Dermis blood vessel endothelial cell (primary cell): Measurements from ENCODE around the gene TRIM43. TPM values are rescaled to one million over a fixed set of nuclear protein-coding genes. Genes with fewer than 3 reads are reported as not detected.
"Not testable (repeated sequence)": the region's sequence is repeated elsewhere in the genome, so short reads cannot be mapped to it uniquely, and the experiment has no call there.

Experiments
- DNase-seq: peaks from one replicate; pipeline ENCODE4 v3.0.0; 2010
- total RNA-seq: library from RNA; depleted of rRNA; stranded (reverse); fragments of >200 nt; gene quantifications from 2 replicates; pipeline ENCODE4 v1.2.3, GENCODE V29; 2014

TRIM43 gene
- not detected in 2 replicates for total RNA-seq

- not testable (repeated sequence) for DNase-seq
These were observed at the start of gene TRIM43 for GRCh38 chr2:95591701-95592100. Gene TRIM43, plus strand, starts transcription at chr2:95592001. Its CDS starts 2,023 bp downstream, at chr2:95594024.

GRCh38 chr2:95551055-95551568 lies 40.7 kb upstream of the TRIM43 start:
- no peak for DNase-seq

GRCh38 chr2:95552911-95553310 lies 38.9 kb upstream of the TRIM43 start:
- DNase-seq, result no peak

GRCh38 chr2:95569170-95569569 lies 22.6 kb upstream of the TRIM43 start:
- no peak for DNase-seq

- no peak for DNase-seq
These were observed 17.9 kb upstream of the TRIM43 start for GRCh38 chr2:95573866-95574265.

GRCh38 chr2:95574506-95574905 lies 17.3 kb upstream of the TRIM43 start:
- DNase-seq, result no peak

- no peak for DNase-seq
These were observed 15.9 kb upstream of the TRIM43 start for GRCh38 chr2:95575857-95576256.

GRCh38 chr2:95578539-95578938 lies 13.3 kb upstream of the TRIM43 start:
- DNase-seq, result no peak

GRCh38 chr2:95583545-95583944 lies 8.3 kb upstream of the TRIM43 start:
- not testable (repeated sequence) for DNase-seq

GRCh38 chr2:95584321-95584720 lies 7.5 kb upstream of the TRIM43 start:
- not testable (repeated sequence) for DNase-seq

GRCh38 chr2:95589777-95590536 lies 1.8 kb upstream of the TRIM43 start:
- not testable (repeated sequence) for DNase-seq

GRCh38 chr2:95592973-95593372 lies 1.2 kb downstream of the TRIM43 start:
- not testable (repeated sequence) for DNase-seq

- not testable (repeated sequence) for DNase-seq
These were observed 3.2 kb downstream of the TRIM43 start for GRCh38 chr2:95595012-95595411.

GRCh38 chr2:95601301-95601700 lies 9.5 kb downstream of the TRIM43 start:
- not testable (repeated sequence) for DNase-seq

GRCh38 chr2:95602146-95602545 lies 10.3 kb downstream of the TRIM43 start:
- DNase-seq, result not testable (repeated sequence)

- DNase-seq, result not testable (repeated sequence)
These were observed 16.6 kb downstream of the TRIM43 start for GRCh38 chr2:95608356-95608755.

- DNase-seq, result not testable (repeated sequence)
These were observed 18.0 kb downstream of the TRIM43 start for GRCh38 chr2:95609764-95610163.

- DNase-seq, result not testable (repeated sequence)
These were observed 21.2 kb downstream of the TRIM43 start for GRCh38 chr2:95613048-95613447.

- not testable (repeated sequence) for DNase-seq
These were observed 30.9 kb downstream of the TRIM43 start for GRCh38 chr2:95622728-95623127.

- DNase-seq, result not testable (repeated sequence)
These were observed 39.2 kb downstream of the TRIM43 start for GRCh38 chr2:95630987-95631386.

- DNase-seq, result not testable (repeated sequence)
These were observed 41.9 kb downstream of the TRIM43 start for GRCh38 chr2:95633626-95634259.

- DNase-seq, result not testable (repeated sequence)
These were observed 48.9 kb downstream of the TRIM43 start for GRCh38 chr2:95640515-95641288.

GRCh38 chr2:95641289-95641575 lies 49.4 kb downstream of the TRIM43 start:
- DNase-seq, result not testable (repeated sequence)
